Epithelial cell of prostate (primary cell): Measurements from ENCODE around the gene PRPF38B.

ENCODE experiments used
- DNase-seq: peaks from one replicate; pipeline ENCODE4 v3.0.0-alpha.2; 2011; ENCODE audit warnings: low read depth, low spot score
- H3K27ac ChIP-seq: fragments of 450-650 bp; 2 replicates; pipeline ENCODE4 v1.5.1; 2017; ENCODE audit warnings: mild to moderate bottlenecking

Gene PRPF38B

GRCh38 chr1:108715932-108716331, 23.8 kb downstream of the PRPF38B start:
- no peak for DNase-seq
- H3K27ac ChIP-seq: no peak overlapping the region

GRCh38 chr1:108716437-108717230, 24.5 kb downstream of the PRPF38B start:
- no peak for DNase-seq
- H3K27ac ChIP-seq: no peak overlapping the region

DNA sequence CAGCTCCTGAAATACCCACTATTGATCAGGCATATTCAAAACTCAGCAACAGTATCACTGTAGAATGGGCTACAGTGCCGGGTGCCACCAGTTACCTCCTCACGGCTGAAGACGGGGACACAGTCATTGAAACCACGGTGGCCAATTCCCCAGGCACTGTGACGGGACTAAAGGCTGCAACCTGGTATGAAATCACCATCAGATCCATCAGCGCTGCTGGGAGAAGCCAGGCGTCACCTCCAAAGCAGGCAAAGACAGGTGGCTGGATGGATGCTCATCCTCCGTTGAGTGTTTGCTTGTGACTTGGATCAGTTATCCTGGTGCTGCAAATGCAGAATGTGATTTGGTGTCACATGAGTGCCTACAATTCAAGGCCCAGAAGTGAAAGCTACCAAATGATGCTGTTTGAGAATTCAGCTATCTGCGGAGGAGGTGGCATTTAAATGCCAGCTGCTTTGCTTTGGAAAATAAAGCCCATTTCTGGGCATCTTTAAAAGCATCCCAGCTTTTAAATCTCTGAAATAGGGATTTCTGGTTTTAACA, 25.7 kb downstream of the PRPF38B start:
- no peak overlapping the region for H3K27ac ChIP-seq
- DNase-seq: no peak

DNA sequence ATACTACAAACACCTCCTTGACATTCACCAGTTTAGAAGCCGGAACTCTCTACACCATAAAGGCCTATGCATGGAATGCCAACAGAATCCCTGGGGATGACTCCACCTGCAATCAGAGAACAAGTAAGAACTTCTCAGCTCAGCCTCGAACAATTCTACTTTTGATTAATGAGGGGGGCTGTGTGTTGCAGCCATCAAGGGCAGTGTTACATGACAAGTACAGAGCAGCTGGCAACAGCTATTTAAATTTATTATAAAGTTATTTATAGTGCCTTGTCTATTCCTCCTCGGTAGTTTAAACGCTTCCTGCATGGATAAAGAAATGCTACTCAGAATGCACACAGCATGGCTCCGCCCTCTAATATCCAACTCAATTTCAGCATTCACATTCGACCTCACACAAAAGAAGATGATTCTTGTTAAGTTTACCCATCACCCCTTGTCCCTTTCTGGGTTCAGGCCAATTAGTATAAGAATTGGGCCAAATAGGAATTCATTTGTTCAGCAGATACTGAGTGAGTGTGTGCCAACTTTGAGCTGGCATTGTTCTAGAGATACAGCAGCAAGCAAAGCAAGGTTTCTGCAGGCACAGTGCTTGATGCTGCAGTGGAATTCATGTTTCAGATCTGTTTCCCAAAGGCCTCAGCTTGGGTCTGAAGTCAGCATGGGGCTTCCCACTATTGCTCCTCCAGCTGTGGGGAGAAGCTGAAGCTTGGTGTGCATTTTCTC, 27.0 kb downstream of the PRPF38B start:
- H3K27ac ChIP-seq: peak overlapping the region; percentile 62
- no peak for DNase-seq

GRCh38 chr1:108719656-108720435, 27.7 kb downstream of the PRPF38B start:
- peak; percentile 48 for DNase-seq
- H3K27ac ChIP-seq: peak overlapping the region; percentile 62

GRCh38 chr1:108722292-108722691, 30.2 kb downstream of the PRPF38B start:
- no peak for DNase-seq
- no peak overlapping the region for H3K27ac ChIP-seq

- H3K27ac ChIP-seq: no peak overlapping the region
- no peak for DNase-seq
These were observed 33.8 kb downstream of the PRPF38B start for GRCh38 chr1:108725906-108726305.

- no peak for DNase-seq
- no peak overlapping the region for H3K27ac ChIP-seq
These were observed 36.3 kb downstream of the PRPF38B start for GRCh38 chr1:108728327-108728923.

DNA sequence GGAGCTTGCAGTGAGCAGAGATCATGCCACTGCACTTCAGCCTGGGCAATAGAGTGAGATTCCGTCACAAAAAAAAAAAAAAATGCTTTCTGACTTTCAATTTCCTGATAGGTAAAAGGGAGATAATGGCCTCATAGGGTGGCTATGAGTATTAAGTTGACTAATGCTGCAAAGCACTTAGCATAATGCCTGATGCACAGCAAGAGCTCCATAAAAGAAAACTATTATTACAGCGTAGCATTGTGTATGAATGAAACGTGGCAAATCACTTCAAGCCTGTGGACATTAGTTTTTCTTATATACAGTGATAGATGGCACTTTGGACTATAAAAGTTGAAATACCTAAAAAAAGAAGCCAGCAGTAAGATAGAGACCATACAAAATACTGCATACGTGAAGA, 37.4 kb downstream of the PRPF38B start:
- DNase-seq: no peak
- no peak overlapping the region for H3K27ac ChIP-seq

DNA sequence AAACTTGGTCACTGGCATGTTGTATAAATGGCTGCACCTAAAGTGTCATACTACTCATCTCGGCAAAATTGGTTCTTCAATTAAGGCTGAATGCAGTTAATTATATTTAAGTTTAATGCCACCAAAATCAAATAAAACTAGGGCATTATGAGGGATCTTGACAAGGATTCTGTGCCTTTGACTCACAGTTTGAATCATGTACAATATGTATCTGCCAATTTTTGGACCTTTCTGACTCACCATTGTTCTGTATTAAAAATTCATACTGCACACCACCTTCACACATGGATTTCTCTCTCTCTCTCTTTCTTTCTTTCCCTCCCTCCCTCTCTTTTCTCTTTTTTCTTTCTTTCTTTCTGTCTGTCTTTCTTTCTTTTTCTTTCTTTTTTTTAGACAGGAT, 40.3 kb downstream of the PRPF38B start:
- DNase-seq: no peak

DNA sequence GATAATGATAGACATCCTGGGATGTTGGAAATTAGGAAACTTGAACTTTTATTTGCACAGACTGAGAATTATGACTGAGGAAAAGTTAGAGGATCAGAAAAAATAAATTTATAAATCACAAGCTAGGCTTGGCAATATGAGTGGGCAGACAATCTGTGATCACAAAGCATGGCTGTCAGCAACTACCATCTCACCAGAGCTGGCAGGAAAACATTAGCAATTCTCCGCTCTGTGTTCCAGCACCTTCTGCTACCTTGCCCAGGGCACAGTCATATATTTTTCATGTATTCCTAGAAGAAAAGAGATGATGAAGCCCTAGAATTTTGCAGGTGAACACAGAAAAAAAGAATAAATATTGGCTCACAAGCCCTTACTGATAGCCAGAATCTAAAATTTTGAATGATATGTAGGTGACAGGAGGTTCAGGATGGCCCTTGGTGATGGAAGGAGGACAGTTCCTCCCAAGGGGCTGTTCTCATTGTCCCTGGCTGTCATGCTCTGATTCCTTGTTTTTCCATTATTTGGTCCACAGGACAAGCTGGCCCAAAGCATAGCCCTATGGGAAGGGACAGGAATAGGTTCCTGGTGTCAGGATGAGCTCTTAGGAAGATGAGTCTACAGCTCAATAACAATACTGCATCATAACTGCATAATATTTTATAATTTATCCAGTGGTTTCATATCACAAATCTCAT, 42.2 kb downstream of the PRPF38B start:
- DNase-seq: no peak
- H3K27ac ChIP-seq: no peak overlapping the region

More for the DNA sequence above, 40.3 kb downstream of the PRPF38B start:
- H3K27ac ChIP-seq: no peak overlapping the region

GRCh38 chr1:108742253-108742652, 50.1 kb downstream of the PRPF38B start:
- H3K27ac ChIP-seq: no peak overlapping the region
- DNase-seq: no peak

DNA sequence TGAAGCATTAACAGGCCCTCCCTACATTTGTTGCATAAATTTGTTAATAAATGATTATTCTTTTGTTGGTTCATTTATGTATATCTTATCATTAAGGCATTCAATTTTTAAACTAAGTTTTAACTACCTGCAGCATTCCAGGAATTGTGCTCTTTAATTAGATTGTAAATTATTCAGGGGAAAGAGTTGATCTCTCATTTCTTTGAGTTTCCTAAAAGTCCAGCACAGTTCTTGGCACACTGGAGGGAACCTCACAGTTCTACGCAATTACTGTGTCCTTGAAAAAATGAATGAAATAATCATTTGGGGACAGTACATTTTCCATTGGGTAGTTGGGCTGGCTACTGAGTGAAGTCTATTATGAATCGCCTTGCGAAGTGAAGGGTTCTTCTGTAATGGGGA, 53.9 kb downstream of the PRPF38B start:
- peak overlapping the region; percentile 94 for H3K27ac ChIP-seq
- DNase-seq: no peak

DNA sequence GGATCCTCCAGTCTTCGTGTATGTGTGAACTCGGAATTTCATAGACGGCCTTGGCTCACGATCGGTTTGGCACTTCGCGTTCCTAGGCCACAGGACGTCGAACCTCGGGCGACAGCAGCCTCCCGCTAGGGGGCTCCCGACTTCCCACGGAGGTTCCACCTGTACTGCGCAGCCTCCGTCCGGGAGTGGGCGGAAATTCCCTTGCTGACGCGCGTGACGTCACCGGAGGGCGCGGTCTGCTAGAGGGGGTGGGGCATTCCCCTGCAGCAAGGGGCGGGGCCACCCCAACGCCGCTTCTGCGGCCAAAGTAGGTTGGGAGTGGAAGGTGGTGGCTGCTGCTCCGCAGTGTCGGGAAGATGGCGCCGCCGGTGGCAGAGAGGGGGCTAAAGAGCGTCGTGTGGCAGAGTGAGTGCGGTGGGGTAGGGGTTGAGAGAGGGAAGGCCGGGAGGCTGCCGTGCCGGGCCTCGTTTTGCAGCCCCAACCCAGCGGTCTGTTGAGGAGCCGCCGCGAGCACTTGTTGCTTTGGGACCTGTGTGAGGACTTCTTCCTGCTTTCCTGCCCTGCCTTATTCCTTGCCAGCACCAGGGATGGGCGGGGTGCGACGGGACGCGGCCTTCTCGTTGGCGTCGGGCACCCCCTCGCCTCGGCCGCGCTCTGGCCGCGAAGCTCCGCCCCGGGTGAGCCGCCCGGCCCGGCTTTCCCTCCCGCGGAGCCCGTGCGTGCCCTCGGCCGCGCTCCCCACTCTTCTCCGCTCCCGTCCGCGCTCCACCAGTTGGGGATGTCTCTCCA, 54.5 kb downstream of the PRPF38B start, which contains the start of gene STXBP3:
Gene STXBP3, plus strand, starts transcription at position 293 of the 789 bp plus-strand sequence. Its CDS starts 64 bp downstream, at position 357.
- peak; percentile 91 for DNase-seq
- peak within 1 kb of the TSS; percentile 94 for H3K27ac ChIP-seq

GRCh38 chr1:108747171-108747850, 55.2 kb downstream of the PRPF38B start:
- peak; percentile 60 for DNase-seq
- peak overlapping the region; percentile 94 for H3K27ac ChIP-seq

- peak overlapping the region; percentile 94 for H3K27ac ChIP-seq
- DNase-seq: no peak
These were observed 55.8 kb downstream of the PRPF38B start for GRCh38 chr1:108747898-108748297.

DNA sequence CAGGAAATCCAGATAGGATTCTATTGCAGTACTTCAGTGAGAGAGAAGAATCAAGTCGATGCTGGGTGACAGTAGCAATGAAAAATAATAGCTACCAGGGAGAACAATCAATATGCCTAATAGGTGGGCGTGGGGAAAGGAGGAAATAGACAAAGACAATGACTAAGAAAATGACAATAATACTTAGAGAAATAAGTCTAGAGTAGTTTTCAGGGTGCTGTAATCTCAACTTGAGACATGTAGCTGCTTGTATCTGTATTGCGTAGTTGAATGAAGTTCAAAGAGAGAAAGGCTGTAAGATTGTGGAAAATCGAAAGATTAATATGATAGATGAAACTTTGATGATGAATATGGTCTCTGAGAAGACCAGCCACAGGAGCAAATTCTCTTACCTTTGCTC, 57.0 kb downstream of the PRPF38B start:
- DNase-seq: no peak
- peak overlapping the region; percentile 29 for H3K27ac ChIP-seq
